ENCODE data around the gene LDLRAD4. TPM values are rescaled to one million over a fixed set of nuclear protein-coding genes. Genes with fewer than 3 reads are reported as not detected.
"Not testable (repeated sequence)": the region's sequence is repeated elsewhere in the genome, so short reads cannot be mapped to it uniquely, and the experiment has no call there.

LDLRAD4 gene
- polyA plus RNA-seq, 4 donors, result 2.7 to 17.6 (median 7.0) TPM

DNA sequence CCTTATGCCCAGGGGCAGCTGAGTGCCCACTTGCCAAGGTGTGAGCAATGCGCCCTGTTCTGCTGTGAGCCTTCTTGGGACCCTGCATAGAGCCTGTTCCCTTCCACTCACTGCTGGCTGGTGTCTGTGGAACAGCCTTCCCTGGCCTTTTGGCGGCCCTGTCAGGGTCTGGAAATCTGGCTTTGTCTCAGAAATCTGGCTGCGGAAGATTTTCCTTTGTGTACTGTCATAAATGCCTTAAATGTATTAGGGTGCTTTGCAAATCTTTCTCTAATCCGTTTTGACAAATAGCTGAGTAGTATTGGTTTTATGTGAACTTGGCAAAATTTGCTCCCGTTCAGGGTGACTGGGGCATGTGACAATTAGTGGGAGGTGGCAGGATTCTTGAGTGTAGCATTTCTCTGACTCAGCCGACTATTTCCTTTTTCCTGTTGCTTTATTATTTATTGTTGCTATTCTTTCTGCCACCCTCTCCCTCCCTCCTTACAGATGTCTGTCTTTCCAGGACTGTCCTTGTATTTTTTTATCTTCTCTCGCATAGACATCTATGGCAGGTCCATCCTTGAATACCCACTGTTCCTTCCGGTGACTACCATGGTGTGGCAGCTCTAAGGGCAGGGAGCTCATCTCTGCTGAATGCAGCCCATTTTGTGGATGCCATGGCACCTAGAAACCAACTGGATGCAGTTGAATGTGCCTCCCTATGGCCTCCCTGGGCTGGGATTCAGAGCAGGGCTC lies 41.8 kb downstream of the LDLRAD4 start:
- no peak for FAIRE-seq
- Histone ChIP-seq H3K9me3 (ENCODE audit: control insufficient read depth in 2 of 2, insufficient read depth in 1 of 2, low read depth in 1 of 2, low read length in 1 of 2) (no peaks in the 10 kb centered on the region), H3K4me3 (ENCODE audit: low read depth in 1 of 3, low read length in 3 of 3) (no peak overlapping the region), H3K27ac (ENCODE audit: low read depth in 1 of 3, low read length in 2 of 3) (no peak overlapping the region), H3K36me3 (ENCODE audit: control insufficient read depth in 3 of 3, insufficient read depth in 2 of 3, low read depth in 1 of 3, low read length in 3 of 3) (no peaks in the 10 kb centered on the region), H3K4me1 (ENCODE audit: control insufficient read depth in 3 of 3, insufficient read depth in 2 of 3, low read depth in 1 of 3, low read length in 2 of 3) (peaks cover 0 to 8% (median 0%) of the 10 kb centered on the region in 3 donors), H3K27me3 (ENCODE audit: control insufficient read depth in 3 of 3, insufficient read depth in 3 of 3, low read length in 3 of 3) (no peaks in the 10 kb centered on the region)
- no peak for DNase-seq
- WGBS, 3 donors, result 57 to 71% (median 69%) methylated on average over 8 of the region's 8 CpGs

DNA sequence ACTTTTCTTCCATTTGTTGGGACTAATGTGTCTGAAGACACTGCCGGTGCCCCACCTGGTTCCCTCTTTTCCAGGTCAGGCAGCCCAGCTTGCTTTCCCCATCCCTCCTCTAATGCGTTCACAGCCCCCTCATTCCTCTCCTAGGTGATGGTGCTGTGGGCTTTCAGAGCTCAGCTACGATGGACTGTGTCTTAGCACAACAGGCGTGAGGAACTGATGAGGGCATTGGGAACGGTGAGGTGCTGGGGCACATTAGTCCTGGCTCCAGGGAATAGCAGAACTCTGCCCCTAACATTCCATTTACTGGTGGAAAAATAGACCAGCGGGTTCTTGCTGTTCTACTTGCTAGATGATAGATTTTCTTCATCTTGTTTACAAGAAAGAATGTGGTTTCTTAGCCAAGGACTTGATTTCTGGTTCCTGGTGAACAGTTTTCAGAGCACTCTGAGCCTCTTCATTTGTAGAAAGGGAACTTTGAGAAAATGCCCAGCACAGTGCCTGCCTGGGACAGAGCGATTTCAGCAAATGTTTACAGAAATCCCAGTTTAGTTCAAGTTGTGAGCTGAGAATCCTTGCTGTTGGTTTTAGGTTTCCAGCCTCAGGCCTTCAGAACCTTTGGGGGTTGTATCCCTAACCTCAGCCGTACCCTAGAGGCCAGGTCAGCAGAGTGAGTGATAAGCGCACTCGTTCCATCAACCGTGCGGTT lies 42.5 kb downstream of the LDLRAD4 start:
- H3K9me3 ChIP-seq (ENCODE audit: control insufficient read depth in 2 of 2, insufficient read depth in 1 of 2, low read depth in 1 of 2, low read length in 1 of 2), result no peaks in the 10 kb centered on the region
- H3K4me3 ChIP-seq (ENCODE audit: low read depth in 1 of 3, low read length in 3 of 3), result no peak overlapping the region
- FAIRE-seq, result no peak
- H3K36me3 ChIP-seq (ENCODE audit: control insufficient read depth in 3 of 3, insufficient read depth in 2 of 3, low read depth in 1 of 3, low read length in 3 of 3), result no peaks in the 10 kb centered on the region
- peaks cover 0 to 8% (median 0%) of the 10 kb centered on the region in 3 donors for H3K4me1 ChIP-seq (ENCODE audit: control insufficient read depth in 3 of 3, insufficient read depth in 2 of 3, low read depth in 1 of 3, low read length in 2 of 3)
- no peak overlapping the region for H3K27ac ChIP-seq (ENCODE audit: low read depth in 1 of 3, low read length in 2 of 3)
- no peak for DNase-seq
- no peaks in the 10 kb centered on the region for H3K27me3 ChIP-seq (ENCODE audit: control insufficient read depth in 3 of 3, insufficient read depth in 3 of 3, low read length in 3 of 3)
- WGBS, 3 donors, result 77 to 88% (median 88%) methylated on average over 12 of the region's 12 CpGs

DNA sequence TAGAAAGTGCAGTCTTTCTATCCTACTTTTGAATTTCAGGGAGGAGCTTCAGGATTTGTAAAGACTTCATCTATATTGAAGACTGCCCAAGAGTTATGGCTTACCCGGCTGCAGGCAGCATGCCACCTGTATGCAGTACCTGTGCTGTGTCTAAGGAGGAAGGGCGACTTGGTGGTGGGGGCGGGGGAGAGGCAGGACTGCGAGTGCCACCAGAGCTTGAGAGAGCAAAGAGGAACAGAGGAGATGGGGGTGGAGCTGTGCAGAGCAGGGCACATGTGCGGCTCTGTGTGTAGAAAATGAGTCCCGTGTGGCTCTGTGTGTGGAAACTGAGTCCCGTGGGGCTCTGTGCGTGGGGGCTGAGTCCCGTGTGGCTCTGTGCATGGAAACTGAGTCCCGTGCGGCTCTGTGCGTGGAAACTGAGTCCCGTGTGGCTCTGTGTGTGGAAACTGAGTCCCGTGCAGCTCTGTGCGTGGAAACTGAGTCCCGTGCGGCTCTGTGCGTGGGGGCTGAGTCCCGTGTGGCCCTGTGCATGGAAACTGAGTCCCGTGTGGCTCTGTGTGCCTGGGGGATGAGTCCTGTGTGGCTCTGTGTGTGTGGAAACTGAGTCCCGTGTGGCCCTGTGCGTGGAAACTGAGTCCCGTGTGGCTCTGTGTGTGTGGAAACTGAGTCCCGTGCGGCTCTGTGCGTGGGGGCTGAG lies 43.2 kb downstream of the LDLRAD4 start:
- no peaks in the 10 kb centered on the region for H3K36me3 ChIP-seq (ENCODE audit: control insufficient read depth in 3 of 3, insufficient read depth in 2 of 3, low read depth in 1 of 3, low read length in 3 of 3)
- H3K4me3 ChIP-seq (ENCODE audit: low read depth in 1 of 3, low read length in 3 of 3), result no peak overlapping the region
- FAIRE-seq (no peak), DNase-seq (no peak)
- H3K27ac ChIP-seq (ENCODE audit: low read depth in 1 of 3, low read length in 2 of 3), result no peak overlapping the region
- peaks cover 0 to 8% (median 0%) of the 10 kb centered on the region in 3 donors for H3K4me1 ChIP-seq (ENCODE audit: control insufficient read depth in 3 of 3, insufficient read depth in 2 of 3, low read depth in 1 of 3, low read length in 2 of 3)
- H3K27me3 ChIP-seq (ENCODE audit: control insufficient read depth in 3 of 3, insufficient read depth in 3 of 3, low read length in 3 of 3), result no peaks in the 10 kb centered on the region
- H3K9me3 ChIP-seq (ENCODE audit: control insufficient read depth in 2 of 2, insufficient read depth in 1 of 2, low read depth in 1 of 2, low read length in 1 of 2), result no peaks in the 10 kb centered on the region
- WGBS, 3 donors, result 83 to 92% (median 88%) methylated on average over 26 of the region's 26 CpGs

DNA sequence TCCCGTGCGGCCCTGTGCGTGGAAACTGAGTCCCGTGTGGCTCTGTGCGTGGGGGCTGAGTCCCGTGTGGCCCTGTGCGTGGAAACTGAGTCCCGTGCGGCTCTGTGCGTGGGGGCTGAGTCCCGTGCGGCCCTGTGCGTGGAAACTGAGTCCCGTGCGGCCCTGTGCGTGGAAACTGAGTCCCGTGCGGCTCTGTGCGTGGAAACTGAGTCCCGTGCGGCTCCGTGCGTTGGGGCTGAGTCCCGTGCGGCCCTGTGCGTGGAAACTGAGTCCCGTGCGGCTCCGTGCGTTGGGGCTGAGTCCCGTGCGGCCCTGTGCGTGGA lies 43.8 kb downstream of the LDLRAD4 start:
- H3K4me1 ChIP-seq (ENCODE audit: control insufficient read depth in 3 of 3, insufficient read depth in 2 of 3, low read depth in 1 of 3, low read length in 2 of 3); H3K9me3 ChIP-seq (ENCODE audit: control insufficient read depth in 2 of 2, insufficient read depth in 1 of 2, low read depth in 1 of 2, low read length in 1 of 2): not testable (repeated sequence)
- 94 to 97% (median 97%) methylated on average over 25 to 33 of the region's 33 CpGs for WGBS, 3 donors

DNA sequence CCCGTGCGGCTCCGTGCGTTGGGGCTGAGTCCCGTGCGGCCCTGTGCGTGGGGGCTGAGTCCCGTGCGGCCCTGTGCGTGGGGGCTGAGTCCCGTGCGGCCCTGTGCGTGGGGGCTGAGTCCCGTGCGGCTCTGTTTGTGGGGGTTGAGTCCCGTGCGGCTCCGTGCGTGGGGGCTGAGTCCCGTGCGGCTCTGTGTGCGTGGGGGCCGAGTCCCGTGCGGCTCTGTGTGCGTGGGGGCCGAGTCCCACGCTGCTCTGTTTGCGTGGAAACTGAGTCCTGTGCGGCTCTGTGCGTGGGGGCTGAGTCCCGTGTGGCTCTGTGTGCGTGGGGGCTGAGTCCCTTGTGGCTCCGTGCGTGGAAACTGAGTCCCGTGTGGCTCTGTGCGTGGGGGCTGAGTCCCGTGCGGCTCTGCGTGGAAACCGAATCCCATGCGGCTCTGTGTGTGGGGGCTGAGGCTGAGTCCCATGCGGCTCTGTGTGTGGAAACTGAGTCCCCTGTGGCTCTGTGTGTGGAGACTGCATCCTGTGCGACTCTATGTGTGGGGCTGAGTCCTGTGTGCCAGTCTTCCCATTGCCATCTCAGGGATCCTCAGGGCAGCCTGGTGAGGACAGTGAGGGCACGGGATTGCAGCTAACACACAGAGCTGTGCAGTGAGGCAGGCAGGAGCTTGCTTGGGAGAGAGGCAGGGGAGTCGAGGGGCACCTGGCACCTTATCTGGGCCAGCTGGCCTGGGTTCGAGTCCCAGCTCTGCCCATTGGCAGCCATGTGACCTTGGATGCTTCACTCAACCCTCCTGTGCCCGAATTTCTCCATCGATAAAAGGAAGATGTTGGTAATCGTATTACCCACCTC lies 44.5 kb downstream of the LDLRAD4 start:
- H3K36me3 ChIP-seq (ENCODE audit: control insufficient read depth in 3 of 3, insufficient read depth in 2 of 3, low read depth in 1 of 3, low read length in 3 of 3), result no peaks in the 10 kb centered on the region
- no peaks in the 10 kb centered on the region for H3K27me3 ChIP-seq (ENCODE audit: control insufficient read depth in 3 of 3, insufficient read depth in 3 of 3, low read length in 3 of 3)
- H3K4me3 ChIP-seq (ENCODE audit: low read depth in 1 of 3, low read length in 3 of 3), result no peak overlapping the region
- DNase-seq (no peak), FAIRE-seq (no peak)
- WGBS, 3 donors, result 96 to 97% (median 96%) methylated on average over 47 to 50 of the region's 50 CpGs
- no peaks in the 10 kb centered on the region for H3K9me3 ChIP-seq (ENCODE audit: control insufficient read depth in 2 of 2, insufficient read depth in 1 of 2, low read depth in 1 of 2, low read length in 1 of 2)
- H3K27ac ChIP-seq (ENCODE audit: low read depth in 1 of 3, low read length in 2 of 3), result no peak overlapping the region
- H3K4me1 ChIP-seq (ENCODE audit: control insufficient read depth in 3 of 3, insufficient read depth in 2 of 3, low read depth in 1 of 3, low read length in 2 of 3), result peaks cover 0 to 8% (median 5%) of the 10 kb centered on the region in 3 donors

More for the DNA sequence above, 43.8 kb downstream of the LDLRAD4 start:
- H3K27me3 ChIP-seq (ENCODE audit: control insufficient read depth in 3 of 3, insufficient read depth in 3 of 3, low read length in 3 of 3); H3K36me3 ChIP-seq (ENCODE audit: control insufficient read depth in 3 of 3, insufficient read depth in 2 of 3, low read depth in 1 of 3, low read length in 3 of 3); H3K27ac ChIP-seq (ENCODE audit: low read depth in 1 of 3, low read length in 2 of 3); FAIRE-seq; DNase-seq; H3K4me3 ChIP-seq (ENCODE audit: low read depth in 1 of 3, low read length in 3 of 3): not testable (repeated sequence)

DNA sequence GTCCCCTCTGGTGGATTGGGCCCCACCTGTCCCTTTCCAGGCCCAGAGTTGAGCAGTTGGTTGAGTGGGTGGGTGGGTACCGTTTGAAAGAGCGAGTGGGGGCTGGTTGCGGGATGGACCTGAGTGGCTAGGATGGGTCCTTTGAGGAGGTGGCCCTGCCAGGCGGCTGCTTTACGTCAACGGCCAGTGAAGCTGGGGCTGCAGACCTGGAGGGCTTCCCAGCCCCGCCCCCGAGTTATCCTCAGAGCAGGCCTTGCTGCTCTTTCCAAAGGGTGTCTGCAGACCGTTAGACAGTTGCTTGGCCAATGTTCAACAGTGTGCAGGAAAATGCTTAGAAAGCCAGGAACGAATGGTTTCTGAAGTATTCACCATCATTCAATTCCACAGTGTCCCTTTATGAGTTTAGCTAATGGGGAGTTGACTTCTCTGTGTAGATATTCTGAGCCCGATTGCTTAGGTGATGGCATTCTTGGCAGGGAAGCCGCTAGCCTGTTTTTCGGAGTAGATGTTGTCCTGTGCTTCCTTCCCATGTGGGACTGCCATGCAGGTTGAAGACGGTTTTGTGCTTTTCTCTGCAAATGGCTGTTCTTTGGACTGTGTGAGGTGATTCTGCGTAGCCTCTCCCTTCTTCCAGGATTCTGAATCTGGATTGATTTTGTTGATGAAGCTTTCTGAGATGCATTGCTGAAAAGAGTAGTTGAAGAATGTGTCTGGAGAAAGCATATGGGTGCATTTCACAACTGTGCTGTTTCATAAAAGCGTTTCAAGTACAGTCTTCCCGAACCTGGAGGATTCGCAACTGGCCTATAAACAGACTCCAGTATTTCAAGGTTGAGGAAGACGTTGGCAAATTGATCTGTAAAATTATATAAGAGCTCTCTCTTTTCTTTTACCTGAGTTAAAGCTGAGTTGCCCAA lies 45.8 kb downstream of the LDLRAD4 start:
- Histone ChIP-seq H3K36me3 (ENCODE audit: control insufficient read depth in 3 of 3, insufficient read depth in 2 of 3, low read depth in 1 of 3, low read length in 3 of 3) (no peaks in the 10 kb centered on the region), H3K4me1 (ENCODE audit: control insufficient read depth in 3 of 3, insufficient read depth in 2 of 3, low read depth in 1 of 3, low read length in 2 of 3) (peaks cover 0 to 9% (median 8%) of the 10 kb centered on the region in 3 donors), H3K4me3 (ENCODE audit: low read depth in 1 of 3, low read length in 3 of 3) (no peak overlapping the region), H3K27me3 (ENCODE audit: control insufficient read depth in 3 of 3, insufficient read depth in 3 of 3, low read length in 3 of 3) (no peaks in the 10 kb centered on the region), H3K27ac (ENCODE audit: low read depth in 1 of 3, low read length in 2 of 3) (no peak overlapping the region), H3K9me3 (ENCODE audit: control insufficient read depth in 2 of 2, insufficient read depth in 1 of 2, low read depth in 1 of 2, low read length in 1 of 2) (no peaks in the 10 kb centered on the region)
- DNase-seq (no peak), FAIRE-seq (no peak)
- 77 to 86% (median 84%) methylated on average over 19 of the region's 19 CpGs for WGBS, 3 donors

DNA sequence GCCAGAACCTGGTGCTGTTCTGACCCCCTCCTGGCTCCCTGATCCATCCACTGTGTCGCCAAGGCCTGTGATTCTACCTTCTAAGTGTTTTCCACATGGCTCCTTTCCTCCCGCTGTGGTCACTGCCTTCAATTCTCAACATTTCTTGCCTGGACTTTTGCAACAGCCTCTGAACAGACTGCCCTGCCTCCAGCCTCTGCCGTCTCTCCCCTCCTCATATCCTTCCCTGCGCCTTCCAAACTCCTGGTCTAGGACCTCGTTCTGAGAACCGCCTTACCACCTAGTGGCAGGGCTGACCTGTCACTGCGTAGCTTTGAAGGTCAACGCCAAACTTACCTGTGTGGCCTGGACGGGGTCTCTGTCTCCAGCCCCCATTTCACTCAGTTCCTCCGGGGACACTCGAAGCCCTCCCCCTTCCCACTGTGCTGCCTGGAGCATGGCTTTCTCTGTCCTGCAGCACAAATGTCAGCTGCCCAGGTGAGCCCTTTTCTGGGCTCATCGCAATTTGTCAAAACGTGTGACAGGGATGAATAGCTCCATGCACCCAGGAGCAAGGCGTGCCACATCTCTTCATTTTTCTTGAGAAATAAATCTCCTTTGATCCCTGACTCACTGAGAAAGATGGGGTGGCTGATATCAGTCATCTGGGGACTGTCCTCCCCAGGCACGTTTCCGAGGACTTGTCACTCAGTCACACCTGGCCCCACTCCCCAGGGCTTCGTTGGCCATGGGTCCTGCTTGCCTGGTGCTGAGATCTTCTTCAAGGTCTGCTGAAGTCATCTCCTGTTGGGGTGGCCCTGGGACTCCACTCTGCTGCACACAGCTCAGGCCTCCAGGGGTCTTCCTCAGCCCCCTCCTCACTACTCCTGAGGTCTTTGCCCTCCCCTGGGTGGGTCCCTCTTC lies 46.7 kb downstream of the LDLRAD4 start:
- 82 to 88% (median 83%) methylated on average over 17 of the region's 17 CpGs for WGBS, 3 donors
- no peaks in the 10 kb centered on the region for H3K9me3 ChIP-seq (ENCODE audit: control insufficient read depth in 2 of 2, insufficient read depth in 1 of 2, low read depth in 1 of 2, low read length in 1 of 2)
- H3K27ac ChIP-seq (ENCODE audit: low read depth in 1 of 3, low read length in 2 of 3), result no peak overlapping the region
- no peak overlapping the region for H3K4me3 ChIP-seq (ENCODE audit: low read depth in 1 of 3, low read length in 3 of 3)
- H3K27me3 ChIP-seq (ENCODE audit: control insufficient read depth in 3 of 3, insufficient read depth in 3 of 3, low read length in 3 of 3), result no peaks in the 10 kb centered on the region
- no peaks in the 10 kb centered on the region for H3K36me3 ChIP-seq (ENCODE audit: control insufficient read depth in 3 of 3, insufficient read depth in 2 of 3, low read depth in 1 of 3, low read length in 3 of 3)
- no peak for DNase-seq
- peaks cover 0 to 16% (median 8%) of the 10 kb centered on the region in 3 donors for H3K4me1 ChIP-seq (ENCODE audit: control insufficient read depth in 3 of 3, insufficient read depth in 2 of 3, low read depth in 1 of 3, low read length in 2 of 3)
- FAIRE-seq, result no peak

Measured in small intestine (tissue), 7 donors.